HepG2 (cell line): ENCODE measurements around the gene MXRA8. TPM values are rescaled to one million over a fixed set of nuclear protein-coding genes. Genes with fewer than 3 reads are reported as not detected.

Source experiments
- GPBP1L1 ChIP-seq: sonication (generic); formaldehyde crosslinking; IDR thresholded peaks from 2 replicates; pipeline ENCODE4 v1.5.0; 2020; ENCODE audit warnings: mild to moderate bottlenecking, missing genetic modification reagents
- HNF1A ChIP-seq, 2 experiments: sonication (generic) in 1 of 2; formaldehyde crosslinking in 1 of 2; IDR thresholded peaks; 2 replicates each; pipeline versions ENCODE4 v1.4.0 to v1.6.1; 2016 to 2020; ENCODE audit warnings: borderline replicate concordance in 1 of 2, low read depth in 1 of 2, mild to moderate bottlenecking in 1 of 2, missing genetic modification reagents in 1 of 2
- KDM6A ChIP-seq: IDR thresholded peaks from 2 replicates; pipeline ENCODE4 v1.6.1; 2016; ENCODE audit warnings: low read depth
- MED1 ChIP-seq: sonication (generic); formaldehyde crosslinking; IDR thresholded peaks from 2 replicates; pipeline ENCODE4 v1.4.0; 2020; ENCODE audit warnings: missing genetic modification reagents
- MIER3 ChIP-seq: IDR thresholded peaks from 2 replicates; pipeline ENCODE4 v1.6.1; 2016; ENCODE audit warnings: missing compliant biosample characterization, borderline replicate concordance
- PAXIP1 ChIP-seq: sonication (generic); formaldehyde crosslinking; conservative IDR thresholded peaks from 2 replicates; pipeline ENCODE4 v1.4.0; 2020; ENCODE audit warnings: mild to moderate bottlenecking, missing genetic modification reagents, moderate library complexity
- SOX13 ChIP-seq, 3 experiments: fragments of 450-650 bp in 1 of 3; sonication (generic) in 1 of 3; formaldehyde crosslinking in 1 of 3; IDR thresholded peaks in 2 of 3; conservative IDR thresholded peaks in 1 of 3; 2 replicates each; pipeline versions ENCODE4 v1.5.0 to v1.6.1; 2016 to 2020; ENCODE audit warnings: antibody characterized with exemption in 1 of 3, mild to moderate bottlenecking in 1 of 3, missing compliant biosample characterization in 1 of 3, missing genetic modification reagents in 1 of 3, moderate library complexity in 1 of 3
- SYNCRIP ChIP-seq: fragments of 200-400 bp; formaldehyde crosslinking; IDR thresholded peaks from 2 replicates; pipeline ENCODE4 v1.6.1; 2018; ENCODE audit warnings: mild to moderate bottlenecking, low read depth, low read length; ENCODE audit not compliant: insufficient read depth
- TOPORS ChIP-seq: sonication (generic); formaldehyde crosslinking; IDR thresholded peaks from 2 replicates; pipeline ENCODE4 v1.8.0; 2023; ENCODE audit warnings: mild to moderate bottlenecking, missing genetic modification reagents
- ZNF12 ChIP-seq: sonication (generic); formaldehyde crosslinking; IDR thresholded peaks from 2 replicates; pipeline ENCODE4 v1.5.0; 2020; ENCODE audit warnings: missing genetic modification reagents
- ZNF124 ChIP-seq: sonication (generic); formaldehyde crosslinking; IDR thresholded peaks from 2 replicates; pipeline ENCODE4 v1.4.0; 2020; ENCODE audit warnings: missing genetic modification reagents
- ZNF33A ChIP-seq: sonication (generic); formaldehyde crosslinking; IDR thresholded peaks from 2 replicates; pipeline ENCODE4 v1.5.1; 2020; ENCODE audit warnings: missing genetic modification reagents, mild to moderate bottlenecking, moderate library complexity, borderline replicate concordance
- ZNF773 ChIP-seq: sonication (generic); formaldehyde crosslinking; IDR thresholded peaks from 2 replicates; pipeline ENCODE4 v1.4.0; 2020; ENCODE audit warnings: missing genetic modification reagents, borderline replicate concordance
- polyA plus RNA-seq, 8 experiments: library from polyadenylated mRNA; depleted of rRNA in 3 of 8; stranded (reverse) in 7 of 8; unstranded in 1 of 8; fragments of >200 nt; fragmentation: Illumina TruSeq in 4 of 8; extraction: Trizol in 4 of 8; gene quantifications; 2 replicates each; pipeline versions ENCODE4 v1.2.1 to v1.2.3, GENCODE V29; 2011 to 2016; ENCODE audit warnings: low read depth in 4 of 8, missing spikeins in 1 of 8, mixed read lengths in 1 of 8; ENCODE audit not compliant: insufficient read depth in 1 of 8
- total RNA-seq, 5 experiments: library from RNA; depleted of rRNA; stranded (reverse); fragments of >200 nt; fragmentation: Illumina TruSeq; extraction: Trizol; gene quantifications; 2 replicates each; pipeline ENCODE4 v1.2.3, GENCODE V29; 2016; ENCODE audit warnings: low read depth in 1 of 5
- TF ChIP-seq, protein P1 (sequence below): IDR thresholded peaks from 2 replicates; pipeline ENCODE4 v1.6.1; 2016; ENCODE audit warnings: missing compliant biosample characterization, missing genetic modification reagents, borderline replicate concordance
- TF ChIP-seq, protein P2 (sequence below): sonication (generic); formaldehyde crosslinking; IDR thresholded peaks from 2 replicates; pipeline ENCODE4 v1.4.0; 2020; ENCODE audit warnings: mild to moderate bottlenecking, missing genetic modification reagents
- TF ChIP-seq, protein P3 (sequence below): sonication (generic); formaldehyde crosslinking; IDR thresholded peaks from 2 replicates; pipeline ENCODE4 v1.5.0; 2020; ENCODE audit warnings: missing genetic modification reagents

Gene MXRA8
- total and polyA plus RNA-seq, 2 of the 13 experiments (the other 11 are each of a cell fraction or from before 2014, with no cell fraction given), result 19.8 to 44.8 TPM

DNA sequence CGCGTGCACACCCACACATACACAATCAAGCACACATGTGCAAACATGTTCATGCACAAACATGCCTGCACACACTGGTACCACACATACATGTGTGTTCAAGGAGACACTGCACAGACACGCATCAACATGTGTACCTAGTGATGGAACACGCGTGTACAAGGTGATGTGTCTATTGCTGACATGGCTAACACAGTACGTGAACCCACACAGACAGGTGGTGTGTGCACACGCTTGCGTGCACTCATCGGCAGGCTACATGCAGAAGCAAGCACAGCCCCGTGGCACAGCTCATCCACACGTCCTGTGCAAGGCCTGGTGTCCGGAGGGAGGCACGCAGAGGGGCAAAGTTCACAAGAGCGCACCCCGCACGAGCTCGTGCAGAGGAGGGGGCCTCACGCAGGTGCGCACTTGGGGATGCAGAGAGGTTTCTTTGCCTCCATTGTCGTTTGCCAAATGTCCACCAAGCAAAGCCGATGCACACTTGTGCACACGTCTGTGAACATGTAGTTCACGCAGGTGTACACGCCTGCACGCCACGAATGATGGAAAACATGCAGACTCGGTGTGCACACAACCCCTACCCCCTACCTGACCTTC, 51.6 kb downstream of the MXRA8 start (continued):
- TF ChIP-seq SOX13 (IDR thresholded peaks at IDR 0.05) (no peak), SOX13 (CRISPR knock-in tag; conservative IDR thresholded peaks at IDR 0.05 in 1 of 2, IDR thresholded peaks at IDR 0.05 in 1 of 2) (no peak), HNF1A (IDR thresholded peaks at IDR 0.05; ENCODE audit: low read depth) (no peak), HNF1A (CRISPR knock-in tag; IDR thresholded peaks at IDR 0.05; ENCODE audit: borderline replicate concordance) (peak; percentile 27; the same call in 1 of the 2 replicates), KDM6A (peak; percentile 60; the same call in 1 of the 2 replicates), ZNF12 (CRISPR knock-in tag) (no peak), SYNCRIP (no peak), ZNF124 (CRISPR knock-in tag) (no peak), TOPORS (CRISPR knock-in tag) (no peak), ZNF33A (no peak), PAXIP1 (CRISPR knock-in tag) (peak; percentile 74), MED1 (peak; percentile 64; the same call in 1 of the 2 replicates), ZNF773 (CRISPR knock-in tag) (no peak), MIER3 (CRISPR knock-in tag) (no peak), GPBP1L1 (CRISPR knock-in tag) (no peak)
- TF ChIP-seq, protein P1, sequence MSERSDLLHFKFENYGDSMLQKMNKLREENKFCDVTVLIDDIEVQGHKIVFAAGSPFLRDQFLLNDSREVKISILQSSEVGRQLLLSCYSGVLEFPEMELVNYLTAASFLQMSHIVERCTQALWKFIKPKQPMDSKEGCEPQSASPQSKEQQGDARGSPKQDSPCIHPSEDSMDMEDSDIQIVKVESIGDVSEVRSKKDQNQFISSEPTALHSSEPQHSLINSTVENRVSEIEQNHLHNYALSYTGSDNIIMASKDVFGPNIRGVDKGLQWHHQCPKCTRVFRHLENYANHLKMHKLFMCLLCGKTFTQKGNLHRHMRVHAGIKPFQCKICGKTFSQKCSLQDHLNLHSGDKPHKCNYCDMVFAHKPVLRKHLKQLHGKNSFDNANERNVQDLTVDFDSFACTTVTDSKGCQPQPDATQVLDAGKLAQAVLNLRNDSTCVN (CRISPR knock-in tag), result no peak
- TF ChIP-seq, protein P2, sequence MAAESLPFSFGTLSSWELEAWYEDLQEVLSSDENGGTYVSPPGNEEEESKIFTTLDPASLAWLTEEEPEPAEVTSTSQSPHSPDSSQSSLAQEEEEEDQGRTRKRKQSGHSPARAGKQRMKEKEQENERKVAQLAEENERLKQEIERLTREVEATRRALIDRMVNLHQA (CRISPR knock-in tag), result no peak
- TF ChIP-seq, protein P3, sequence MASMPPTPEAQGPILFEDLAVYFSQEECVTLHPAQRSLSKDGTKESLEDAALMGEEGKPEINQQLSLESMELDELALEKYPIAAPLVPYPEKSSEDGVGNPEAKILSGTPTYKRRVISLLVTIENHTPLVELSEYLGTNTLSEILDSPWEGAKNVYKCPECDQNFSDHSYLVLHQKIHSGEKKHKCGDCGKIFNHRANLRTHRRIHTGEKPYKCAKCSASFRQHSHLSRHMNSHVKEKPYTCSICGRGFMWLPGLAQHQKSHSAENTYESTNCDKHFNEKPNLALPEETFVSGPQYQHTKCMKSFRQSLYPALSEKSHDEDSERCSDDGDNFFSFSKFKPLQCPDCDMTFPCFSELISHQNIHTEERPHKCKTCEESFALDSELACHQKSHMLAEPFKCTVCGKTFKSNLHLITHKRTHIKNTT (CRISPR knock-in tag), result no peak
